Transverse colon (tissue), 4 donors: ENCODE results near the gene NFIA.

Experiments used
- EP300 ChIP-seq: sonication (generic); formaldehyde crosslinking; IDR thresholded peaks from one replicate; pipeline ENCODE4 v1.6.1; 2017; ENCODE audit warnings: antibody characterized with exemption, low read depth
- POLR2A ChIP-seq: fragments of 450-650 bp; IDR thresholded peaks from one replicate; pipeline ENCODE4 v1.6.1; 2016; ENCODE audit warnings: antibody characterized with exemption, mild to moderate bottlenecking, moderate library complexity
- POLR2AphosphoS5 ChIP-seq, 3 donors: sonication (generic); formaldehyde crosslinking; IDR thresholded peaks; one replicate each; pipeline ENCODE4 v1.6.1; 2016; ENCODE audit warnings: antibody characterized with exemption in 3 of 3
- TF ChIP-seq, protein P1 (sequence below), 5 experiments: fragments of 200-600 bp in 3 of 5; fragments of 450-650 bp in 2 of 5; sonication (generic) in 3 of 5; IDR thresholded peaks; 1 replicate in 2 of 5; 2 replicates in 3 of 5; pipeline ENCODE4 v1.5.1; 2016 to 2017; ENCODE audit warnings: antibody characterized with exemption in 5 of 5, inconsistent platforms in 3 of 5, mild to moderate bottlenecking in 2 of 5, moderate library complexity in 1 of 5

DNA sequence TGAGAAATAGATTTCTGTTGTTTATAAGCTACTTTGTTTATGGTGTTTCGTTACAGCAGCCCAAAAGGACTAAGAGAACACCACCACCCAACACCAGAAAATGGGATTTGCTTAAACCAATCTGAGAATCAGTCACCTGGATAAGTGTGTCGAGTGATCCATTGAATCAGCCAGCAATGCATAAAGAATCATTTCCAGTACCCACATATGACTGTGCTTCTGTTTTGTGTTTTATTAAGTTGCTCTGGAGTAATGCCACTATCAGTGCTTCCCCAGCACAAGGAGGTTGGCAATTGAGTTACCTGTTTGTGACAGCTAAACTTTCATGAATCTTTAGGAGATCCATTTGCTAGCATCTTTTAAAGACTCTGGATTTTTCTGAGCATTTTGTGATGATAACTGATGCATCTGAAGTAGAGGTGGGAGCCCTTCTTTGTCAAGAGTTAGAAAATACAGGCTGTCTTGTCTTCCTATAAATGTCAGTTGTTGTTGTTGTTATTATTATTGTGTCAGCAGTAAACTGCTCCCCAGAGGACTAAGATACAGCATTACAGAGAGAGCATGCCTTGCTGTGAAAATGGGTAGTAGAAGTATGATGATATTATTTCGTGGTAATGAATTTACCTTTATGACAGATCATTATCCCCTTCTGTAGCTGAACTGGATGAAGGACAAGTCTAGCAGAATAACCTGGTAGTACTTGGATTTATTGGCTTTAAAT lies 225.2 kb downstream of the NFIA start:
- TF ChIP-seq, protein P1, sequence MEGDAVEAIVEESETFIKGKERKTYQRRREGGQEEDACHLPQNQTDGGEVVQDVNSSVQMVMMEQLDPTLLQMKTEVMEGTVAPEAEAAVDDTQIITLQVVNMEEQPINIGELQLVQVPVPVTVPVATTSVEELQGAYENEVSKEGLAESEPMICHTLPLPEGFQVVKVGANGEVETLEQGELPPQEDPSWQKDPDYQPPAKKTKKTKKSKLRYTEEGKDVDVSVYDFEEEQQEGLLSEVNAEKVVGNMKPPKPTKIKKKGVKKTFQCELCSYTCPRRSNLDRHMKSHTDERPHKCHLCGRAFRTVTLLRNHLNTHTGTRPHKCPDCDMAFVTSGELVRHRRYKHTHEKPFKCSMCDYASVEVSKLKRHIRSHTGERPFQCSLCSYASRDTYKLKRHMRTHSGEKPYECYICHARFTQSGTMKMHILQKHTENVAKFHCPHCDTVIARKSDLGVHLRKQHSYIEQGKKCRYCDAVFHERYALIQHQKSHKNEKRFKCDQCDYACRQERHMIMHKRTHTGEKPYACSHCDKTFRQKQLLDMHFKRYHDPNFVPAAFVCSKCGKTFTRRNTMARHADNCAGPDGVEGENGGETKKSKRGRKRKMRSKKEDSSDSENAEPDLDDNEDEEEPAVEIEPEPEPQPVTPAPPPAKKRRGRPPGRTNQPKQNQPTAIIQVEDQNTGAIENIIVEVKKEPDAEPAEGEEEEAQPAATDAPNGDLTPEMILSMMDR (IDR thresholded peaks at IDR 0.05) = no peak
- no peak for TF ChIP-seq POLR2A
- TF ChIP-seq POLR2AphosphoS5 (IDR thresholded peaks at IDR 0.05) = no peak
- TF ChIP-seq EP300 = no peak
